K562 (cell line): Measurements from ENCODE around the gene IL10. TPM values are rescaled to one million over a fixed set of nuclear protein-coding genes. Genes with fewer than 3 reads are reported as not detected.

ENCODE experiments used
- ATAC-seq: fragments of 200-7000 bp; cut with Tn5 transposase; 3 replicates; pipeline ENCODE4 v1.9.1; 2020; ENCODE audit warnings: moderate library complexity
- BruUV-seq: library from RNA; stranded (reverse); fragments of 400-500 nt; replicated peaks from 2 replicates; lab custom pipeline; 2021; lab: Mats Ljungman, UMichigan
- CTCF ChIA-PET: fragments of 300-600 bp; formaldehyde crosslinking; extraction: SDS; loops from one replicate; lab custom pipeline; 2021; ENCODE audit warnings: low intra/inter-chr PET ratio; lab: Yijun Ruan, JAX
- POLR2A ChIA-PET: fragments of 300-600, 350-650 bp; sonication (Branson Sonifier 250); formaldehyde crosslinking; extraction: SDS; loops from one replicate; lab custom pipeline; 2021; ENCODE audit warnings: antibody characterized with exemption, inconsistent platforms; lab: Yijun Ruan, JAX
- DNase-seq, 4 experiments: peaks; one replicate each; pipeline versions ENCODE4 v3.0.0 to v3.0.0-alpha.2; 2011 to 2018; ENCODE audit warnings: low spot score in 3 of 4, mixed read lengths in 3 of 4; ENCODE audit errors: extremely low read depth in 1 of 4
- FAIRE-seq: peaks from 2 replicates; lab custom pipeline; 2011; peaks lifted over from hg19 to GRCh38; lab: Jason Lieb, UNC
- H2AFZ ChIP-seq: 2 replicates; pipeline ENCODE4 v1.6.0; 2011; ENCODE audit warnings: low read depth, low read length, control low read depth, inconsistent platforms
- H3K27ac ChIP-seq: fragments of 200-600 bp; 3 replicates; pipeline ENCODE4 v1.8.0; 2011; ENCODE audit warnings: low read depth, mild to moderate bottlenecking, control low read depth, inconsistent platforms, low read length, moderate library complexity, mixed read lengths; ENCODE audit errors: extremely low read depth
- H3K27me3 ChIP-seq, 2 experiments: fragments of 300-600 bp in 1 of 2; 2 replicates in 1 of 2; 3 replicates in 1 of 2; pipeline versions ENCODE4 v1.6.0 to v1.8.0; 2011; ENCODE audit warnings: inconsistent platforms in 2 of 2, low read length in 2 of 2, mild to moderate bottlenecking in 1 of 2, mixed read lengths in 1 of 2, moderate library complexity in 1 of 2; ENCODE audit not compliant: control insufficient read depth in 2 of 2, insufficient read depth in 2 of 2
- H3K36me3 ChIP-seq: fragments of 300-600 bp; 3 replicates; pipeline ENCODE4 v1.8.0; 2011; ENCODE audit warnings: mild to moderate bottlenecking, low read length, inconsistent platforms; ENCODE audit not compliant: control insufficient read depth, insufficient read depth
- H3K4me1 ChIP-seq, 2 experiments: fragments of 200-600 bp in 1 of 2; replicated peaks in 1 of 2; 2 replicates in 1 of 2; 3 replicates in 1 of 2; pipeline versions ENCODE4 v1.5.1 to v1.8.0; 2011; ENCODE audit warnings: inconsistent platforms in 2 of 2, low read length in 2 of 2, mild to moderate bottlenecking in 1 of 2, mixed read lengths in 1 of 2, moderate library complexity in 1 of 2; ENCODE audit not compliant: control insufficient read depth in 2 of 2, insufficient read depth in 2 of 2
- H3K4me2 ChIP-seq: 2 replicates; pipeline ENCODE4 v1.6.1; 2011; ENCODE audit warnings: low read length, control low read depth, inconsistent platforms, mixed read lengths; ENCODE audit not compliant: insufficient read depth
- H3K4me3 ChIP-seq: fragments of 200-600 bp; sonication (generic), shearing (Covaris generic); 2 replicates; pipeline ENCODE4 v1.5.1; 2016; ENCODE audit warnings: control low read depth, inconsistent platforms
- H3K79me2 ChIP-seq: fragments of 200-600 bp; 3 replicates; pipeline ENCODE4 v1.8.0; 2011; ENCODE audit warnings: low read length, inconsistent platforms; ENCODE audit not compliant: control insufficient read depth, insufficient read depth
- H3K9ac ChIP-seq, 2 experiments: 2 replicates each; pipeline versions ENCODE4 v1.6.0 to v1.6.1; 2011; ENCODE audit warnings: low read depth in 2 of 2, low read length in 2 of 2, control low read depth in 1 of 2, inconsistent platforms in 1 of 2, mild to moderate bottlenecking in 1 of 2, mixed read lengths in 1 of 2; ENCODE audit not compliant: insufficient read depth in 1 of 2
- H3K9me1 ChIP-seq: one replicate; pipeline ENCODE4 v1.6.0; 2011; ENCODE audit warnings: inconsistent platforms, mild to moderate bottlenecking, low read length, moderate library complexity; ENCODE audit not compliant: control insufficient read depth, insufficient read depth
- H3K9me3 ChIP-seq: replicated peaks from 2 replicates; pipeline ENCODE4 v1.5.1; 2011; ENCODE audit warnings: low read depth, low read length, inconsistent platforms; ENCODE audit not compliant: control insufficient read depth, insufficient read depth
- H4K20me1 ChIP-seq: replicated peaks from 2 replicates; pipeline ENCODE4 v1.6.1; 2011; ENCODE audit warnings: low read length, inconsistent platforms, mixed read lengths; ENCODE audit not compliant: control insufficient read depth, insufficient read depth
- BMI1 ChIP-seq: fragments of 150-350 bp; IDR thresholded peaks from 2 replicates; pipeline ENCODE4 v1.6.1; 2014; ENCODE audit warnings: low read length
- CSDE1 ChIP-seq, 2 experiments: fragments of 450-650 bp; IDR thresholded peaks; 2 replicates each; pipeline ENCODE4 v1.6.1; 2016; ENCODE audit warnings: mild to moderate bottlenecking in 1 of 2
- ELF4 ChIP-seq: fragments of 450-650 bp; formaldehyde crosslinking; IDR thresholded peaks from 2 replicates; pipeline ENCODE4 v1.4.0; 2022; ENCODE audit warnings: missing genetic modification characterization
- FOXJ2 ChIP-seq: fragments of 200-800 bp; sonication (Bioruptor generic); IDR thresholded peaks from 2 replicates; pipeline ENCODE4 v1.6.1; 2016; ENCODE audit warnings: missing genetic modification characterization, missing compliant biosample characterization
- HDAC8 ChIP-seq: fragments of 450-650 bp; IDR thresholded peaks from 2 replicates; pipeline ENCODE4 v1.6.1; 2016; ENCODE audit warnings: mild to moderate bottlenecking, missing genetic modification characterization, moderate library complexity, missing compliant biosample characterization
- HEY1 ChIP-seq: fragments of 250-450 bp; sonication (Bioruptor Pico); IDR thresholded peaks from 2 replicates; pipeline ENCODE4 v1.5.0; 2020; ENCODE audit warnings: mild to moderate bottlenecking, moderate library complexity, borderline replicate concordance
- HMGN3 ChIP-seq: IDR thresholded peaks from 2 replicates; pipeline ENCODE4 v1.6.1; 2011; ENCODE audit warnings: borderline replicate concordance, low read depth, mild to moderate bottlenecking, mixed read lengths, low read length; ENCODE audit not compliant: insufficient read length; ENCODE audit errors: extremely low read depth
- HNRNPLL ChIP-seq: fragments of 200-400 bp; formaldehyde crosslinking; IDR thresholded peaks from 2 replicates; pipeline ENCODE4 v1.6.1; 2017; ENCODE audit warnings: low read length, low read depth, mild to moderate bottlenecking; ENCODE audit not compliant: poor library complexity, severe bottlenecking
- MED1 ChIP-seq: sonication (generic); formaldehyde crosslinking; IDR thresholded peaks from 2 replicates; pipeline ENCODE4 v1.8.1; 2023; ENCODE audit warnings: missing genetic modification reagents, borderline replicate concordance
- NEUROD1 ChIP-seq: fragments of 150-350 bp; IDR thresholded peaks from 2 replicates; pipeline ENCODE4 v1.6.1; 2014; ENCODE audit warnings: borderline replicate concordance, low read length, low read depth; ENCODE audit not compliant: partially characterized antibody
- NFATC3 ChIP-seq: fragments of 450-650 bp; IDR thresholded peaks from 2 replicates; pipeline ENCODE4 v1.6.1; 2017; ENCODE audit warnings: mild to moderate bottlenecking
- NR2F6 ChIP-seq: fragments of 450-650 bp; formaldehyde crosslinking; IDR thresholded peaks from 2 replicates; pipeline ENCODE4 v1.4.0; 2020; ENCODE audit warnings: mild to moderate bottlenecking
- SIX5 ChIP-seq, 2 experiments: IDR thresholded peaks; 2 replicates each; pipeline ENCODE4 v1.6.1; 2011; ENCODE audit warnings: low read length in 2 of 2, borderline replicate concordance in 1 of 2, low read depth in 1 of 2, mild to moderate bottlenecking in 1 of 2, moderate library complexity in 1 of 2; ENCODE audit not compliant: insufficient read depth in 1 of 2
- TGIF2 ChIP-seq: sonication (generic); formaldehyde crosslinking; IDR thresholded peaks from 2 replicates; pipeline ENCODE4 v1.8.1; 2022; ENCODE audit warnings: mild to moderate bottlenecking, missing genetic modification reagents, moderate library complexity
- THRAP3 ChIP-seq: fragments of 450-650 bp; IDR thresholded peaks from 2 replicates; pipeline ENCODE4 v1.6.1; 2016; ENCODE audit warnings: mild to moderate bottlenecking, inconsistent platforms, borderline replicate concordance
- ZBED1 ChIP-seq: IDR thresholded peaks from 2 replicates; pipeline ENCODE4 v1.6.1; 2014
- ZNF586 ChIP-seq: fragments of 450-650 bp; formaldehyde crosslinking; conservative IDR thresholded peaks from 2 replicates; pipeline ENCODE4 v1.4.0; 2020; ENCODE audit warnings: mild to moderate bottlenecking, moderate library complexity
- WGBS: fragments of 100-300 bp; shearing (Covaris generic); methylation state at CpG from one replicate; pipeline ENCODE4 v1.1.6; 2016; ENCODE audit warnings: low coverage, mixed read lengths; ENCODE audit not compliant: insufficient coverage; ENCODE audit errors: missing lambda C conversion rate; 5-methylcytosine and 5-hydroxymethylcytosine counted together
- in situ Hi-C: fragments of 300-500 bp; cut with MboI; formaldehyde crosslinking; loops from 4 replicates; pipeline ENCODE4 v1.15.0; 2018; ENCODE audit warnings: inconsistent platforms, mixed read lengths
- intact Hi-C: fragments of 100-400 bp; cut with micrococcal nuclease; formaldehyde crosslinking; loops from 2 replicates; pipeline ENCODE4 v1.14.2; 2022
- polyA plus RNA-seq, 8 experiments: library from polyadenylated mRNA; depleted of rRNA in 4 of 8; stranded (reverse) in 5 of 8; unstranded in 3 of 8; fragments of >200 nt; fragmentation: Nextera tagmentation in 2 of 8; fragmentation: Illumina TruSeq in 1 of 8; extraction: Ambion mirVana in 2 of 8; extraction: Trizol in 1 of 8; gene quantifications; 2 replicates each; pipeline versions ENCODE4 v1.2.1 to v1.2.3, GENCODE V29; 2011 to 2014; ENCODE audit warnings: inconsistent platforms in 1 of 8, missing spikeins in 1 of 8
- total RNA-seq, 7 experiments: library from RNA; depleted of rRNA in 6 of 7; stranded (reverse); fragments of >200 nt in 6 of 7; fragmentation: Illumina TruSeq in 2 of 7; extraction: Trizol in 2 of 7; gene quantifications; 2 replicates each; pipeline versions ENCODE4 v1.2.1 to v1.2.3, GENCODE V29; 2011 to 2021; ENCODE audit warnings: low replicate concordance in 1 of 7
- TF ChIP-seq, protein P1 (sequence below): fragments of 450-650 bp; conservative IDR thresholded peaks from 2 replicates; pipeline ENCODE4 v1.6.1; 2016; ENCODE audit warnings: missing genetic modification characterization, low read depth, mild to moderate bottlenecking, missing compliant biosample characterization, moderate library complexity
- TF ChIP-seq, protein P2 (sequence below): fragments of 250-450 bp; sonication (Bioruptor Pico); IDR thresholded peaks from 2 replicates; pipeline ENCODE4 v1.4.0; 2020; ENCODE audit warnings: borderline replicate concordance
- TF ChIP-seq, protein P3 (sequence below): fragments of 450-650 bp; IDR thresholded peaks from 2 replicates; pipeline ENCODE4 v1.6.1; 2016

The IL10 gene
- total and polyA plus RNA-seq, 9 of the 15 experiments (the other 6 are each of a cell fraction or from before 2014, with no cell fraction given): 0.29 TPM; not detected in 8

DNA sequence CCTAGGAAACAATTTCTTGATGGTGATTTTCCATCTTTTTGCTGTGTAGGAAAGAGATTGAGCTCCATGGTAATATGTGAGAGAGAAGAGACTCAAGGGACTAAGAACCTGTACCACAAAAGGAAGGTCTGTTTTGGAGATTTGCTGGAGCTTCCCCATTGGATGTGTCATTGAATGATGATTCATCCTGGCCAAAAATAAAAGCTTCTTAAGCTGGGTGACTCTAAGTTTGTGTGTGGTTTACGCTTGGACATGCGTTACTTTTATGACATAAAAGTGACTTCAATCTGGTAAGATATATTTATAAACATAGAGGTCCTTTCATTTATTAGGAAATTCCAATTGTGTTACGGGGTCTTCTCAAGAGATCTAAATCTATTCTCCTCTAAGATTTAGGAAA, 19.2 kb downstream of the IL10 start (continued):
- TF ChIP-seq HDAC8 (tag): no peak
- TF ChIP-seq NEUROD1: no peak

DNA sequence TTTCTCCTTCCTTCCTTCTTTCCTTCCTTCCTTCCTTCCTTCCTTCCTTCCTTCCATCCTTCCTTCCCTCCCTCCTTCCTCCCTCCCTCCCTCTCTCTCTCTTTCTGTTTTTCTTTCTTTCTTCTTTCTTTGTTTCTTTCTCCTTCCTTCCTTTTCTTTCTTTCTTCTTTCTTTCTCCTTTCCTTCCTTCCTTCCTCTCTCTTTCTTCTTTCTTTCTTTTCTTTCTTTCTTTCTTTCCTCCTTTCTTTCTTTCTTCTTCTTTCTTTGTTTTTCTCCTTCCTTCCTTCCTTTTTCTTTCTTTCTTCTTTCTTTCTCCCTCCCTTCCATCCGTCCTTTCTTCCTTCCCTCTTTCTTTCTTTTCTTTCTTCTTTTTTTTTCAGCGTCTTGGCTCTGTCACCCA, 19.8 kb downstream of the IL10 start:
- no peaks in the 10 kb centered on the region for H3K4me1 ChIP-seq
- 4% methylated on average over 2 of the region's 2 CpGs for WGBS
- H3K4me2 ChIP-seq: no peak overlapping the region
- H3K9me1 ChIP-seq: no peaks in the 10 kb centered on the region
- H2AFZ ChIP-seq: no peak overlapping the region
- FAIRE-seq (no peak), ATAC-seq (no peak), DNase-seq (no peak)
- POLR2A ChIA-PET: no interaction called here
- no peaks in the 10 kb centered on the region for H3K79me2 ChIP-seq
- in situ Hi-C loops: no loop called here
- CTCF ChIA-PET: no interaction called here
- no peaks in the 10 kb centered on the region for H3K36me3 ChIP-seq
- BruUV-seq: no TSS peak
- no peak overlapping the region for H3K9ac ChIP-seq
- H4K20me1 ChIP-seq: no peaks in the 10 kb centered on the region
- no peaks in the 10 kb centered on the region for H3K9me3 ChIP-seq
- peaks cover 20 to 29% of the 10 kb centered on the region in 2 experiments for H3K27me3 ChIP-seq
- intact Hi-C loops: no loop called here
- H3K4me3 ChIP-seq: no peak overlapping the region
- H3K27ac ChIP-seq: no peak overlapping the region
- TF ChIP-seq THRAP3: 0 out of 2 replicates have a peak, but pooled peaks have one; percentile 49
- TF ChIP-seq ELF4 (CRISPR knock-in tag): 0 out of 2 replicates have a peak, but pooled peaks have one; percentile 17
- TF ChIP-seq, protein P1, sequence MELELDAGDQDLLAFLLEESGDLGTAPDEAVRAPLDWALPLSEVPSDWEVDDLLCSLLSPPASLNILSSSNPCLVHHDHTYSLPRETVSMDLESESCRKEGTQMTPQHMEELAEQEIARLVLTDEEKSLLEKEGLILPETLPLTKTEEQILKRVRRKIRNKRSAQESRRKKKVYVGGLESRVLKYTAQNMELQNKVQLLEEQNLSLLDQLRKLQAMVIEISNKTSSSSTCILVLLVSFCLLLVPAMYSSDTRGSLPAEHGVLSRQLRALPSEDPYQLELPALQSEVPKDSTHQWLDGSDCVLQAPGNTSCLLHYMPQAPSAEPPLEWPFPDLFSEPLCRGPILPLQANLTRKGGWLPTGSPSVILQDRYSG (tag): no peak
- no peak for TF ChIP-seq BMI1
- no peak for TF ChIP-seq ZBED1
- TF ChIP-seq, protein P2, sequence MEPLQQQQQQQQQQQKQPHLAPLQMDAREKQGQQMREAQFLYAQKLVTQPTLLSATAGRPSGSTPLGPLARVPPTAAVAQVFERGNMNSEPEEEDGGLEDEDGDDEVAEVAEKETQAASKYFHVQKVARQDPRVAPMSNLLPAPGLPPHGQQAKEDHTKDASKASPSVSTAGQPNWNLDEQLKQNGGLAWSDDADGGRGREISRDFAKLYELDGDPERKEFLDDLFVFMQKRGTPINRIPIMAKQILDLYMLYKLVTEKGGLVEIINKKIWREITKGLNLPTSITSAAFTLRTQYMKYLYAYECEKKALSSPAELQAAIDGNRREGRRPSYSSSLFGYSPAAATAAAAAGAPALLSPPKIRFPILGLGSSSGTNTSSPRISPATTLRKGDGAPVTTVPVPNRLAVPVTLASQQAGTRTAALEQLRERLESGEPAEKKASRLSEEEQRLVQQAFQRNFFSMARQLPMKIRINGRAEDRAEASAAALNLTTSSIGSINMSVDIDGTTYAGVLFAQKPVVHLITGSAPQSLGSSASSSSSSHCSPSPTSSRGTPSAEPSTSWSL (CRISPR knock-in tag): no peak
- no peak for TF ChIP-seq HMGN3
- no peak for TF ChIP-seq HNRNPLL
- TF ChIP-seq NFATC3: 0 out of 2 replicates have a peak, but pooled peaks have one; percentile 35
- no peak for TF ChIP-seq HEY1 (CRISPR knock-in tag)
- TF ChIP-seq NR2F6: no peak
- no peak for TF ChIP-seq TGIF2 (CRISPR knock-in tag)
- TF ChIP-seq FOXJ2 (tag): no peak
- no peak for TF ChIP-seq CSDE1 (IDR thresholded peaks at IDR 0.05)
- TF ChIP-seq SIX5 (IDR thresholded peaks at IDR 0.05; ENCODE audit: borderline replicate concordance in 1 of 2, insufficient read depth in 1 of 2, low read depth in 1 of 2, low read length in 2 of 2): no peak
- TF ChIP-seq MED1 (CRISPR knock-in tag): no peak
- no peak for TF ChIP-seq ZNF586 (CRISPR knock-in tag)
- TF ChIP-seq, protein P3, sequence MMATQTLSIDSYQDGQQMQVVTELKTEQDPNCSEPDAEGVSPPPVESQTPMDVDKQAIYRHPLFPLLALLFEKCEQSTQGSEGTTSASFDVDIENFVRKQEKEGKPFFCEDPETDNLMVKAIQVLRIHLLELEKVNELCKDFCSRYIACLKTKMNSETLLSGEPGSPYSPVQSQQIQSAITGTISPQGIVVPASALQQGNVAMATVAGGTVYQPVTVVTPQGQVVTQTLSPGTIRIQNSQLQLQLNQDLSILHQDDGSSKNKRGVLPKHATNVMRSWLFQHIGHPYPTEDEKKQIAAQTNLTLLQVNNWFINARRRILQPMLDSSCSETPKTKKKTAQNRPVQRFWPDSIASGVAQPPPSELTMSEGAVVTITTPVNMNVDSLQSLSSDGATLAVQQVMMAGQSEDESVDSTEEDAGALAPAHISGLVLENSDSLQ: no peak
